GM21526 (cell line): Measurements from ENCODE around the gene NUCKS1.
A peak's percentile ranks its signal among the peaks of the same experiment; 100 is the strongest.

Experiments used
- ATAC-seq: cut with Tn5 transposase; IDR thresholded peaks from one replicate; pipeline ENCODE4 v1.9.1; 2021; ENCODE audit warnings: moderate library complexity; ENCODE audit not compliant: unreplicated experiment, low FRiP score

NUCKS1 gene

GRCh38 chr1:205750138-205751035, at the start of gene NUCKS1:
TSS of gene NUCKS1 (minus strand) at chr1:205750182. CDS start at chr1:205749973, 209 bp downstream.
- peak; percentile 86 for ATAC-seq

- no peak for ATAC-seq
These were observed 48.6 kb upstream of the NUCKS1 start for GRCh38 chr1:205798577-205798976.

- ATAC-seq: no peak
These were observed 47.2 kb upstream of the NUCKS1 start for GRCh38 chr1:205797168-205797567.

- no peak for ATAC-seq
These were observed 44.2 kb upstream of the NUCKS1 start for GRCh38 chr1:205794011-205794730.

- no peak for ATAC-seq
These were observed 43.1 kb upstream of the NUCKS1 start for GRCh38 chr1:205792961-205793673.

- ATAC-seq: no peak
These were observed 42.5 kb upstream of the NUCKS1 start for GRCh38 chr1:205792481-205792881.

GRCh38 chr1:205791568-205792180, 41.7 kb upstream of the NUCKS1 start:
- peak; percentile 69 for ATAC-seq

GRCh38 chr1:205787287-205787916, 37.4 kb upstream of the NUCKS1 start:
- ATAC-seq: no peak

GRCh38 chr1:205786601-205787000, 36.6 kb upstream of the NUCKS1 start:
- no peak for ATAC-seq

GRCh38 chr1:205785446-205785845, 35.5 kb upstream of the NUCKS1 start:
- no peak for ATAC-seq

- ATAC-seq: no peak
These were observed 33.9 kb upstream of the NUCKS1 start for GRCh38 chr1:205783904-205784303.

GRCh38 chr1:205783433-205783795, 33.4 kb upstream of the NUCKS1 start:
- no peak for ATAC-seq

GRCh38 chr1:205782627-205783432, 32.8 kb upstream of the NUCKS1 start:
- ATAC-seq: no peak

- no peak for ATAC-seq
These were observed 30.4 kb upstream of the NUCKS1 start for GRCh38 chr1:205780335-205780734.

GRCh38 chr1:205777994-205778393, 28.0 kb upstream of the NUCKS1 start:
- no peak for ATAC-seq

- ATAC-seq: no peak
These were observed 25.7 kb upstream of the NUCKS1 start for GRCh38 chr1:205775717-205776056.

- ATAC-seq: peak; percentile 70
These were observed 25.2 kb upstream of the NUCKS1 start, which contains the start of gene RAB29 for GRCh38 chr1:205775015-205775716. TSS of gene RAB29 (minus strand) at chr1:205775482. CDS start at chr1:205774956, 526 bp downstream.

- peak; percentile 17 for ATAC-seq
These were observed 24.4 kb upstream of the NUCKS1 start for GRCh38 chr1:205774198-205775014.
